GM10248 (cell line): ENCODE data around the gene GNPAT.

Source experiments
- CTCF ChIA-PET: fragments of 300-600 bp; sonication (Branson Sonifier 250); formaldehyde crosslinking; extraction: SDS; loops from one replicate; lab custom pipeline; 2021; ENCODE audit warnings: antibody characterized with exemption; lab: Yijun Ruan, JAX
- POLR2A ChIA-PET: fragments of 350-650 bp; sonication (Branson Sonifier 250); formaldehyde crosslinking; extraction: SDS; loops from one replicate; lab custom pipeline; 2020; ENCODE audit warnings: antibody characterized with exemption; lab: Yijun Ruan, JAX
- DNase-seq: peaks from one replicate; pipeline ENCODE4 v3.0.0; 2012; ENCODE audit errors: extremely low spot score
- CTCF ChIP-seq: IDR thresholded peaks from 2 replicates; pipeline ENCODE4 v1.5.1; 2012; ENCODE audit warnings: mild to moderate bottlenecking, low read depth; ENCODE audit errors: extremely low read depth, missing control alignments, control extremely low read depth

The GNPAT gene

GRCh38 chr1:231317306-231318014 lies 76.4 kb downstream of the GNPAT start:
- ChIA-PET POLR2A (interaction anchor here (1.0 kb wide), 1 partner anchor 20 kb away, joined by 3 read pairs; the partner anchor contains the start of genes EXOC8 and SPRTN), CTCF (interaction anchor here (1.1 to 10.6 kb wide), 6 partner anchors 14 to 288 kb away, joined by 3 to 87 read pairs (median 14); partner anchors contain the start of genes EXOC8 and SPRTN)
- no peak for TF ChIP-seq CTCF
- no peak for DNase-seq

- POLR2A ChIA-PET, result interaction anchor here (1.0 kb wide), 1 partner anchor 19 kb away, joined by 3 read pairs; the partner anchor contains the start of genes EXOC8 and SPRTN
- no peak for TF ChIP-seq CTCF
- DNase-seq, result no peak
Measured at GRCh38 chr1:231318015-231318355, 77.0 kb downstream of the GNPAT start.

GRCh38 chr1:231318568-231318967 lies 77.6 kb downstream of the GNPAT start:
- no peak for DNase-seq
- TF ChIP-seq CTCF, result no peak
- ChIA-PET CTCF (interaction anchor here (1.6 to 10.6 kb wide), 3 partner anchors 16 to 272 kb away, joined by 4 to 87 read pairs (median 5); partner anchors contain the start of genes EXOC8 and SPRTN), POLR2A (interaction anchor here (1.0 kb wide), 1 partner anchor 19 kb away, joined by 3 read pairs; the partner anchor contains the start of genes EXOC8 and SPRTN)

More at GRCh38 chr1:231318015-231318355, 77.0 kb downstream of the GNPAT start:
- CTCF ChIA-PET, result interaction anchor here (2.2 to 10.6 kb wide), 2 partner anchors 17 to 272 kb away, joined by 5 to 87 read pairs; partner anchors contain the start of genes EXOC8 and SPRTN

- no peak for DNase-seq
- TF ChIP-seq CTCF, result no peak
- ChIA-PET CTCF (interaction anchor here (1.0 to 10.6 kb wide), 4 partner anchors 16 to 271 kb away, joined by 3 to 87 read pairs (median 4); partner anchors contain the start of genes EXOC8 and SPRTN), POLR2A (no interaction called here)
Measured at GRCh38 chr1:231319080-231319479, 78.1 kb downstream of the GNPAT start.

- ChIA-PET CTCF (no interaction called here), POLR2A (no interaction called here)
- no peak for TF ChIP-seq CTCF
- no peak for DNase-seq
Measured at GRCh38 chr1:231322880-231323530, 82.0 kb downstream of the GNPAT start.

- no peak for DNase-seq
- ChIA-PET POLR2A (interaction anchor here (1.5 kb wide), 1 partner anchor 13 kb away, joined by 5 read pairs; the partner anchor contains the start of genes EXOC8 and SPRTN), CTCF (interaction anchor here (1.3 kb wide), 1 partner anchor 13 kb away, joined by 3 read pairs; the partner anchor contains the start of genes EXOC8 and SPRTN)
- no peak for TF ChIP-seq CTCF
Measured at GRCh38 chr1:231324660-231325059, 83.6 kb downstream of the GNPAT start.
